Gastrocnemius medialis (tissue), 4 donors: ENCODE results near the gene TSR3. TPM values are rescaled to one million over a fixed set of nuclear protein-coding genes. Genes with fewer than 3 reads are reported as not detected.

ENCODE experiments used
- ATAC-seq, 2 donors: fragments of 150-250 bp; one replicate each; pipeline ENCODE4 v1.9.1; 2016
- DNase-seq, 2 donors: peaks; one replicate each; pipeline ENCODE4 v3.0.0-alpha.2; 2019
- H3K27ac ChIP-seq, 4 donors: fragments of 200-600 bp; sonication (generic); 1 replicate in 1 of 4; 2 replicates in 3 of 4; pipeline ENCODE4 v1.5.1; 2016 to 2018; ENCODE audit warnings: mild to moderate bottlenecking in 2 of 4, moderate library complexity in 1 of 4
- H3K27me3 ChIP-seq, 3 donors: fragments of 200-600 bp; sonication (generic) in 2 of 3; 1 replicate in 1 of 3; 2 replicates in 2 of 3; pipeline versions ENCODE4 v1.5.1 to v1.6.0; 2016 to 2019; ENCODE audit warnings: mild to moderate bottlenecking in 1 of 3, moderate library complexity in 1 of 3
- H3K36me3 ChIP-seq, 2 donors: fragments of 200-600 bp; sonication (generic) in 1 of 2; one replicate each; pipeline ENCODE4 v1.5.1; 2017 to 2018
- H3K4me1 ChIP-seq, 2 donors: fragments of 200-600 bp; sonication (generic) in 1 of 2; one replicate each; pipeline ENCODE4 v1.5.1; 2016 to 2017; ENCODE audit warnings: mild to moderate bottlenecking in 2 of 2
- H3K4me3 ChIP-seq, 4 donors: fragments of 200-600 bp; sonication (generic) in 3 of 4; 1 replicate in 1 of 4; 2 replicates in 3 of 4; pipeline ENCODE4 v1.5.1; 2016 to 2019; ENCODE audit warnings: mild to moderate bottlenecking in 2 of 4
- H3K9me3 ChIP-seq, 3 donors: fragments of 200-600 bp; sonication (generic) in 2 of 3; 1 replicate in 1 of 3; 2 replicates in 2 of 3; pipeline ENCODE4 v1.5.1; 2016 to 2019
- POLR2A ChIP-seq, 2 donors: fragments of 450-650 bp; IDR thresholded peaks; one replicate each; pipeline ENCODE4 v1.6.1; 2017; ENCODE audit warnings: antibody characterized with exemption in 2 of 2, mild to moderate bottlenecking in 2 of 2, moderate library complexity in 2 of 2
- in situ Hi-C, 4 donors: fragments of 200-750 bp; cut with MboI; loops; one replicate each; pipeline versions ENCODE4 v1.15.0 to v1.8.0; 2017; ENCODE audit warnings: low sequenced_read_pairs in 4 of 4
- intact Hi-C: fragments of 100-400 bp; cut with DNase I; formaldehyde crosslinking; loops from one replicate; pipeline ENCODE4 v1.15.1; 2023; ENCODE audit warnings: low total_unique reads
- total RNA-seq, 4 donors: library from RNA; depleted of rRNA; stranded (reverse); fragments of >200 nt; gene quantifications; one replicate each; pipeline versions ENCODE4 v1.1.0 to v1.2.3, GENCODE V29; 2016
- TF ChIP-seq, protein P1 (sequence below), 5 experiments: fragments of 450-650 bp in 3 of 5; fragments of 200-600 bp in 2 of 5; sonication (generic) in 2 of 5; IDR thresholded peaks in 4 of 5; conservative IDR thresholded peaks in 1 of 5; 1 replicate in 4 of 5; 2 replicates in 1 of 5; pipeline ENCODE4 v1.5.1; 2016 to 2019; ENCODE audit warnings: antibody characterized with exemption in 5 of 5, mild to moderate bottlenecking in 3 of 5, moderate library complexity in 3 of 5

Gene TSR3
- total RNA-seq, 4 donors from 2014 or later, result 63.3 to 103 (median 72.4) TPM

DNA sequence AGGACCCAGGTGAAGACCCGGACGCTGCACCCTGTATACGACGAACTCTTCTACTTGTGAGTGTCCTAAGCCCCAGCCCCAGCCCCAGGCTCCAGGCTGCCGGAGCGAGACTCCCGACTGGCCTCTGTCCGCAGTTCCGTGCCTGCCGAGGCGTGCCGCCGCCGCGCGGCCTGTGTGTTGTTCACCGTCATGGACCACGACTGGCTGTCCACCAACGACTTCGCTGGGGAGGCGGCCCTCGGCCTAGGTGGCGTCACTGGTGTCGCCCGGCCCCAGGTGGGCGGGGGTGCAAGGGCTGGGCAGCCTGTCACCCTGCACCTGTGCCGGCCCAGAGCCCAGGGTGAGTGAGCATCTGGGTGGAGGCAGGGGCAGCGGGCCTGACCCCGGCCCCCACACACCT is 3.7 kb downstream of the TSR3 start:
- DNase-seq (no peak), ATAC-seq (no peak)
- TF ChIP-seq POLR2A (IDR thresholded peaks at IDR 0.05), result no peak
- TF ChIP-seq, protein P1, sequence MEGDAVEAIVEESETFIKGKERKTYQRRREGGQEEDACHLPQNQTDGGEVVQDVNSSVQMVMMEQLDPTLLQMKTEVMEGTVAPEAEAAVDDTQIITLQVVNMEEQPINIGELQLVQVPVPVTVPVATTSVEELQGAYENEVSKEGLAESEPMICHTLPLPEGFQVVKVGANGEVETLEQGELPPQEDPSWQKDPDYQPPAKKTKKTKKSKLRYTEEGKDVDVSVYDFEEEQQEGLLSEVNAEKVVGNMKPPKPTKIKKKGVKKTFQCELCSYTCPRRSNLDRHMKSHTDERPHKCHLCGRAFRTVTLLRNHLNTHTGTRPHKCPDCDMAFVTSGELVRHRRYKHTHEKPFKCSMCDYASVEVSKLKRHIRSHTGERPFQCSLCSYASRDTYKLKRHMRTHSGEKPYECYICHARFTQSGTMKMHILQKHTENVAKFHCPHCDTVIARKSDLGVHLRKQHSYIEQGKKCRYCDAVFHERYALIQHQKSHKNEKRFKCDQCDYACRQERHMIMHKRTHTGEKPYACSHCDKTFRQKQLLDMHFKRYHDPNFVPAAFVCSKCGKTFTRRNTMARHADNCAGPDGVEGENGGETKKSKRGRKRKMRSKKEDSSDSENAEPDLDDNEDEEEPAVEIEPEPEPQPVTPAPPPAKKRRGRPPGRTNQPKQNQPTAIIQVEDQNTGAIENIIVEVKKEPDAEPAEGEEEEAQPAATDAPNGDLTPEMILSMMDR (IDR thresholded peaks at IDR 0.05 in 4 of 5, conservative IDR thresholded peaks at IDR 0.05 in 1 of 5), result no peak
- in situ Hi-C loops, result no loop called here
- Histone ChIP-seq H3K4me3 (no peak overlapping the region), H3K27ac (no peak overlapping the region), H3K36me3 (peaks cover 0 to 19% of the 10 kb centered on the region in 2 donors), H3K9me3 (no peaks in the 10 kb centered on the region), H3K4me1 (peaks cover 17 to 27% of the 10 kb centered on the region in 2 donors), H3K27me3 (no peaks in the 10 kb centered on the region)
- intact Hi-C loops, result no loop called here

DNA sequence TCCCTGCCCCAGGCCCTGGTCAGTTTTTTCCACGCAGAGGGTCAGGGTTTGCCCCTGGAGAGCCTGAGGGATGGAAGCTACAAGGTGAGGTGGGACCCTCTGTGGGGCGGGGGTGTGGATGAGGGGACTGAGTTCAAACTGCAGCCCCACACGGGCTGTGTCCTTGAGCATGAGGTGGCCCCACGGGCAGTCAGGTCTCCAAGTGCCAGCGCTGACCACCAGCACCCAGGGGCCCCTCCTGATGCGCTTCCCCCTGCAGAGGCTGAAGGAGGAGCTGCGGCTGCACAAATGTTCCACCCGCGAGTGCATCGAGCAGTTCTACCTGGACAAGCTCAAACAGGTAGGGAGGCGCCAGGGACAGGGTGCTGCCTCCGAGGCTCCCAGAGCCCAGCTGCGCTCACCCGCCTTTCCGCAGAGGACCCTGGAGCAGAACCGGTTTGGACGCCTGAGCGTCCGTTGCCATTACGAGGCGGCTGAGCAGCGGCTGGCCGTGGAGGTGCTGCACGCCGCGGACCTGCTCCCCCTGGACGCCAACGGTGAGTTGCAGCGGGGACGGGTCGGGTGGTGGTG is 4.3 kb downstream of the TSR3 start:
- TF ChIP-seq POLR2A (IDR thresholded peaks at IDR 0.05), result no peak
- TF ChIP-seq, protein P1 (IDR thresholded peaks at IDR 0.05 in 4 of 5, conservative IDR thresholded peaks at IDR 0.05 in 1 of 5), result no peak
- H3K27ac ChIP-seq, result no peak overlapping the region
- no peaks in the 10 kb centered on the region for H3K27me3 ChIP-seq
- H3K36me3 ChIP-seq, result peaks cover 0 to 19% of the 10 kb centered on the region in 2 donors
- in situ Hi-C loops, result no loop called here
- peaks cover 15 to 25% of the 10 kb centered on the region in 2 donors for H3K4me1 ChIP-seq
- intact Hi-C loops, result no loop called here
- no peak for ATAC-seq
- no peaks in the 10 kb centered on the region for H3K9me3 ChIP-seq
- DNase-seq, result no peak
- H3K4me3 ChIP-seq, result no peak overlapping the region

DNA sequence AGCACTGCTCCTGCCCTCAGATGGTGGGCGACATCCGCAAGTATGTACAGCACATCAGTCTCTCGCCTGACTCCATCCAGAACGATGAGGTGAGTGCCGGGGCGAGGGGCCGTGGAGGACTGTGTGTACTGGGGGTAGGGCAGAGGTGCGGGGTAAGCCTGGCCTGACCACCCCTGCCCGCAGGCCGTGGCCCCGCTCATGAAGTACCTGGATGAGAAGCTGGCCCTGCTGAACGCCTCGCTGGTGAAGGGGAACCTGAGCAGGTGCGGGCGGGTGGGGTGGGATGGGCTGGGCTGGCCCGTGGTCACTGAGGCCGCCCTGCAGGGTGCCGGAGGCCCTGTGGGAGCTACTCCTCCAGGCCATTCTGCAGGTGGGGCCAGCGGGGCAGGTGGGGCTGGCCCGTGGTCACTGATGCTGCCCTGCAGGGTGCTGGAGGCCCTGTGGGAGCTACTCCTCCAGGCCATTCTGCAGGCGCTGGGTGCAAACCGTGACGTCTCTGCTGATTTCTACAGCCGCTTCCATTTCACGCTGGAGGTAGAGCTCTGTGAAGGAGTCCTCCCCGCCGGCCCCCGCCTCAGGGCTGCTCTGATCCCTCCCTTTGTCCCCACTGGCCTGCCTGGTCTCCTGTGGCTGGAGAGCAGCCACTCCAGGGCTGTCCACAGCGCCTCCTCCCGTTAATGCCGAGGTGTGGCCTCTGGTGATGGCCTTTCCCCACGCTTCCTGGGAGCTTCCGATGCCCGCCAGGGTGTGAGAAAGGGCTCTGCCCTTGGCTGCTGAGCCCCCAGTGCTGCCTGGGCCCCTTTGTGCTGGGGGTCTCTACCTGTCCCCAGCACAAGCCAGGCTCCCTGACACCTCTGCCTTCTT is 5.0 kb downstream of the TSR3 start:
- ATAC-seq (no peak), DNase-seq (no peak)
- H3K9me3 ChIP-seq, result no peaks in the 10 kb centered on the region
- peaks cover 15 to 22% of the 10 kb centered on the region in 2 donors for H3K4me1 ChIP-seq
- H3K27me3 ChIP-seq, result no peaks in the 10 kb centered on the region
- peaks cover 0 to 19% of the 10 kb centered on the region in 2 donors for H3K36me3 ChIP-seq
- TF ChIP-seq, protein P1 (IDR thresholded peaks at IDR 0.05 in 4 of 5, conservative IDR thresholded peaks at IDR 0.05 in 1 of 5), result no peak
- TF ChIP-seq POLR2A (IDR thresholded peaks at IDR 0.05), result no peak
- no peak overlapping the region for H3K4me3 ChIP-seq
- H3K27ac ChIP-seq, result no peak overlapping the region
- intact Hi-C loops (no loop called here), in situ Hi-C loops (no loop called here)

DNA sequence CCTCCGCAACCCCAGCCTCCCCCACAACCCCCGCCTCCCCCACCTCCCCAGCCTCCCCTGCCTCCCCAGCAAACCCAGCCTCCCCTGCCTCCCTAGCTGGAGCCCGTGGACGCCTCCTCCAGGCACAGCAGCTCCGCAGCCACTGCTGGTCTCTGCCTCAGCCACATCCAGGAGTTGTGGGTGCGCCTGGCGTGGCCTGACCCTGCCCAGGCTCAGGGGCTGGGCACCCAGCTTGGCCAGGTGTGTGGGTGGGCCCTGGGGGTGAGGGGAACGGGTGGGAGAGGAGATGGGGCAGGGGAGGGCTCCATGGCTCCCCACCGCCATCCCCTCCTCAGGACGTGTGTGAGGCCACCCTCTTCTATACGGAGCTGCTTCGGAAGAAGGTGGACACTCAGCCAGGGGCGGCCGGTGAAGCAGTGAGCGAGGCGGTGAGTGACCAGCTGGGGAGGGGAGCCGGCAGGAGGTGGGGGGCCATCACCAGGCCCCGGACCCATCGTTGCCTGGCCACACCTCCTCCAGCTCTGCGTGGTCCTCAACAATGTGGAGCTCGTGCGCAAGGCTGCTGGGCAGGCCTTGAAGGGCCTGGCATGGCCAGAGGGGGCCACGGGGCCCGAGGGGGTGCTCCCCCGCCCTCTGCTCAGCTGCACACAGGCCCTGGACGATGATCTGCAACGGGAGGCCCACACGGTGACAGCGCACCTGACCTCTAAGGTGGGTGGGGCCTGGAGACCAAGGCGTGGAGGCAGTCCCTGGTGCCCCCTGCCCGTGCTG is 5.8 kb downstream of the TSR3 start:
- intact Hi-C loops, result no loop called here
- TF ChIP-seq, protein P1 (IDR thresholded peaks at IDR 0.05 in 4 of 5, conservative IDR thresholded peaks at IDR 0.05 in 1 of 5), result no peak
- TF ChIP-seq POLR2A (IDR thresholded peaks at IDR 0.05), result no peak
- peaks cover 0 to 19% of the 10 kb centered on the region in 2 donors for H3K36me3 ChIP-seq
- peaks cover 11 to 18% of the 10 kb centered on the region in 2 donors for H3K4me1 ChIP-seq
- no peak overlapping the region for H3K27ac ChIP-seq
- ATAC-seq (no peak), DNase-seq (no peak)
- no peak overlapping the region for H3K4me3 ChIP-seq
- H3K27me3 ChIP-seq, result no peaks in the 10 kb centered on the region
- in situ Hi-C loops, result no loop called here
- no peaks in the 10 kb centered on the region for H3K9me3 ChIP-seq
